GM12875 (cell line): Measurements from ENCODE around the gene NETO2.
"Not testable (repeated sequence)": the region's sequence is repeated elsewhere in the genome, so short reads cannot be mapped to it uniquely, and the experiment has no call there.

Experiments used
- H3K4me3 ChIP-seq: one replicate; pipeline ENCODE4 v1.5.1; 2011; ENCODE audit warnings: low read depth, low read length, control low read depth
- CTCF ChIP-seq: IDR thresholded peaks from 2 replicates; pipeline ENCODE4 v1.5.1; 2011; ENCODE audit warnings: low read depth, mild to moderate bottlenecking, control low read depth, inconsistent platforms, low read length, moderate library complexity, borderline replicate concordance; ENCODE audit not compliant: insufficient read depth

The NETO2 gene

GRCh38 chr16:47063011-47063724 lies 80.6 kb downstream of the NETO2 start:
- no peak overlapping the region for H3K4me3 ChIP-seq
- TF ChIP-seq CTCF = no peak

- no peak overlapping the region for H3K4me3 ChIP-seq
- no peak for TF ChIP-seq CTCF
Observed at GRCh38 chr16:47061204-47061603, 82.5 kb downstream of the NETO2 start.

- TF ChIP-seq CTCF = no peak
- H3K4me3 ChIP-seq = no peak overlapping the region
Observed at GRCh38 chr16:47060596-47060995, 83.1 kb downstream of the NETO2 start.

GRCh38 chr16:47059991-47060390 lies 83.8 kb downstream of the NETO2 start:
- no peak for TF ChIP-seq CTCF
- no peak overlapping the region for H3K4me3 ChIP-seq

DNA sequence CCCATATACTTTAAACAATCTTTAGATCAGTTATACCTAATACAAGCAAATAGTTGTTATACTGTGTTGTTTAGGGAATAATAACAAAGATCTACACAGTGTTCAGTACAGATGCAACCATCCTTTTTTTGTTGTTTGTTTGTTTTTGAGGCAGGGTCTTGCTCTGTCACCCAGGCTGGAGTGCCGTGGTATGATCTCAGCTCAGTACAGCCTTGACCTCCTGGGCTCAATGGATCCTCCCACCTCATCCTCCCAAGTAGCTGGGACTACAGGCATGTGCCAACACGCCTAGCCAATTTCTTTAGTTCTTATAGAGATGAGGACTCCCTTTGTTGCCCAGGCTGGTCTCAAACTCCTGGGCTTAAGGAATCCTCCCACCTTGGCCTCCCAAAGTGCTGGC lies 84.6 kb downstream of the NETO2 start:
- not testable (repeated sequence) for H3K4me3 ChIP-seq

DNA sequence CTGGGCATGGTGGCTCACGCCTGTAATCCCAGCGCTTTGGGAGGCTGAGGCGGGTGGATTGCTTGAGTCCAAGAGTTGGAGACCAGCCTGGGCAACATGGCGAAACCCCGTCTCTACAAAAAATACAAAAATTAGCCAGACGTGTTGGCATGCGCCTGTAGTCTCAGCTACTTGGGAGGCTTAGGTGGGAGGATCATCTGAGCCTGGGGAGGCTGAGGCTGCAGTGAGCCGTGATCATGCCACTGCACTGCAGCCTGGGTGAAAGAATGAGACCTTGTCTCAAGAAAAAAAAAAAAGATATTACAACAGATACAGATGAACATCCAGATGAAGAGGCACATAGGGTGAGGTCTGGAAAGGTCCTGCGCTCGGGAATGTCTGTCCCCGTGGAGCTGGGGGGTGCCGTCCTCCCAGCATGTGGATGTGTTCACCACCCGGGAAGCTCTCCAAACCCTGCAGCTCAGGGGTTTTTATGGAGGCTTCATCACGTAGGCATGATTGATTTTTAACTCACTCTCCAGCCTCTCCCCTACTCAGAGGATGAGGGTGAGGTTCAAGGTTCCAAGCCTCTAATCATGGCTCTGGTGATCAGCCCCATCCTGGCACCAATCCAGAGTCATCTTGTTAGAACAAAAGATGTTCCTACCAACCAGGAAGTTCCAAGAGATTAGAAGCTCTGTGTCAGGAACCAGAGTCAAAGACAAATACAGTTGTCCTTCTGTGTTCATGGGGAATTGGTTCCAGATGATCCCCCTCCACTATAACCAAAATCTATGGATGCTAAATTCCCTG lies 85.3 kb downstream of the NETO2 start:
- TF ChIP-seq CTCF = no peak
- no peak overlapping the region for H3K4me3 ChIP-seq

DNA sequence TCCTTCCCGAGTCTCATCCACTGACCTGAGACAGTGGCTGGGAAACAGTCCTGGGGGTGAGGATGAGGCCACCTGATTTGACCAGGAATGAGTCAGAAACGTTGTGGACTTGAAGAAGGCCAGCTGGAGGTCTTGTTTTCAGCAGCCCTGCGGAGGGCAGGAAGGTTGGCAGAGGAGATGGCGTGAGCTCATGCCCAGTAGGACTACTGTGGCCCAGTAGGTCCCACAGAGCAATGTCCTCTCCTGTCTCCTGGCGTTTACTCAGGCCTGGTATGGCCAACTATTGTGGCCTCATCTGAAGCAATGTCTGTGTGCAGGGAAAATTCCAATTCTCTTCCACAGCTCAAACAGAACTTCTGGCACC lies 86.1 kb downstream of the NETO2 start:
- TF ChIP-seq CTCF = no peak

More for the DNA sequence above, 86.1 kb downstream of the NETO2 start:
- H3K4me3 ChIP-seq = no peak overlapping the region
